ENCODE measurements around the gene IDUA.
"Not testable (repeated sequence)": the region's sequence is repeated elsewhere in the genome, so short reads cannot be mapped to it uniquely, and the experiment has no call there.

Gene IDUA

GRCh38 chr4:967113-968104, 19.4 kb upstream of the IDUA start:
- FAIRE-seq: no peak

- FAIRE-seq: no peak
These were observed 18.6 kb upstream of the IDUA start for GRCh38 chr4:968221-968620.

- FAIRE-seq: no peak
These were observed 18.0 kb upstream of the IDUA start for GRCh38 chr4:968621-969394.

- FAIRE-seq: no peak
These were observed 16.6 kb upstream of the IDUA start for GRCh38 chr4:970046-970745.

- FAIRE-seq: no peak
These were observed 15.9 kb upstream of the IDUA start for GRCh38 chr4:970854-971520.

GRCh38 chr4:971666-972500, 15.0 kb upstream of the IDUA start:
- no peak for FAIRE-seq

GRCh38 chr4:972651-973424, 14.0 kb upstream of the IDUA start:
- no peak for FAIRE-seq

- FAIRE-seq: no peak
These were observed 13.1 kb upstream of the IDUA start, which contains the start of gene DGKQ for GRCh38 chr4:973431-974397. Gene DGKQ, minus strand, starts transcription at chr4:973569. Its CDS starts 87 bp downstream, at chr4:973482.

GRCh38 chr4:974668-975067, 12.2 kb upstream of the IDUA start:
- no peak for FAIRE-seq

- FAIRE-seq: not testable (repeated sequence)
These were observed 10.8 kb upstream of the IDUA start for GRCh38 chr4:976016-976415.

- no peak for FAIRE-seq
These were observed 7.7 kb upstream of the IDUA start for GRCh38 chr4:978957-979701.

- FAIRE-seq: no peak
These were observed 4.6 kb upstream of the IDUA start for GRCh38 chr4:982291-982690.

GRCh38 chr4:982814-983213, 4.0 kb upstream of the IDUA start:
- no peak for FAIRE-seq

- no peak for FAIRE-seq
These were observed 2.3 kb upstream of the IDUA start for GRCh38 chr4:984336-985054.

GRCh38 chr4:985123-985830, 1.6 kb upstream of the IDUA start:
- no peak for FAIRE-seq

GRCh38 chr4:986428-986878, 391 bp upstream of the IDUA start:
- FAIRE-seq: no peak

Measured in colon (tissue), 2 donors.